COR-L47 (cell line): ENCODE measurements around the gene CPE.

Experiments used
- DNase-seq: peaks from one replicate; lab custom pipeline; 2025; lab: John Stamatoyannopoulos, UW

The CPE gene

GRCh38 chr4:165508372-165509120 lies 129.7 kb downstream of the CPE start:
- no peak for DNase-seq

- DNase-seq = no peak
Observed at GRCh38 chr4:165512424-165512823, 133.6 kb downstream of the CPE start.

- no peak for DNase-seq
Observed at GRCh38 chr4:165514739-165515138, 135.9 kb downstream of the CPE start.

- DNase-seq = no peak
Observed at GRCh38 chr4:165515201-165515600, 136.4 kb downstream of the CPE start.

- DNase-seq = no peak
Observed at GRCh38 chr4:165516281-165516833, 137.5 kb downstream of the CPE start.

GRCh38 chr4:165517216-165517615 lies 138.4 kb downstream of the CPE start:
- DNase-seq = no peak

GRCh38 chr4:165518024-165518616 lies 139.3 kb downstream of the CPE start:
- no peak for DNase-seq

GRCh38 chr4:165518686-165519085 lies 139.9 kb downstream of the CPE start:
- no peak for DNase-seq

GRCh38 chr4:165519591-165519990 lies 140.8 kb downstream of the CPE start:
- no peak for DNase-seq

- no peak for DNase-seq
Observed at GRCh38 chr4:165520086-165520485, 141.3 kb downstream of the CPE start.

- no peak for DNase-seq
Observed at GRCh38 chr4:165522050-165522449, 143.2 kb downstream of the CPE start.

- no peak for DNase-seq
Observed at GRCh38 chr4:165524532-165525190, 145.9 kb downstream of the CPE start.

- no peak for DNase-seq
Observed at GRCh38 chr4:165532976-165533375, 154.2 kb downstream of the CPE start.

GRCh38 chr4:165537028-165537648 lies 158.3 kb downstream of the CPE start:
- DNase-seq = peak; percentile 46

GRCh38 chr4:165539801-165540200 lies 161.0 kb downstream of the CPE start:
- no peak for DNase-seq

- no peak for DNase-seq
Observed at GRCh38 chr4:165540206-165540830, 161.5 kb downstream of the CPE start.

GRCh38 chr4:165541851-165542459 lies 163.1 kb downstream of the CPE start:
- DNase-seq = no peak

- DNase-seq = no peak
Observed at GRCh38 chr4:165542476-165542875, 163.7 kb downstream of the CPE start.
